LNCaP clone FGC (cell line): Measurements from ENCODE around the gene KCNIP3.

ENCODE experiments used
- DNase-seq: peaks from one replicate; pipeline ENCODE4 v3.0.0-alpha.2; 2011; ENCODE audit warnings: low read depth
- H3K4me3 ChIP-seq: 2 replicates; pipeline ENCODE4 v1.5.1; 2011; ENCODE audit warnings: mild to moderate bottlenecking, low read depth, low read length, control low read depth
- TF ChIP-seq, protein P1 (sequence below): IDR thresholded peaks from 2 replicates; pipeline ENCODE4 v1.5.1; 2012; ENCODE audit warnings: mild to moderate bottlenecking; ENCODE audit not compliant: control insufficient read depth, insufficient read depth; ENCODE audit errors: extremely low read depth

The KCNIP3 gene

DNA sequence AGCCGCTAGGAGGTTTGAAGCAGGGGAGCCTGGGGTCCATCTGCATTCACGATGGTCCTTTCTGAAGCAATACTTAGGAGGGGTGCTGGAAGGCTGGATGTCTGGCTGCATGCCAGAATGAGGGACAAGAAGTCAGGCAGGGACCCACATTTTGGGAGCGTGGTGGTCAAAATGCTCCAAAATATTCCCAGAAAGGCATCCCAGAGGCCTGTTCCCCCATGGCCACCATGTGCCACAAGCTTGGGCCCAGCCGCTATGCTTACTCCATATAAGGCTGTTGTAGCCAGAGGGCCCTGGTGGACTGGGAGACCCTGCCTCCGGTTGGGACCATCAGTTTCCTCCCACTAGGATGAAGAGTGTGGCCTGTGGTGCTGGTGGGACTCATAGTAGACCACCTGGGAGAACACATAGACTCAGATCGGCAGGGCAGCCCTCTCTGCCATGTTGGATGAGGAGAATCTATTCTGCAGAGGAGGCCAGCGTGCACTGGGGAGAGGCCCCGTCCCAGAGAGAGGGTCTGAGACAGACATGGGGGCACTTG, 26.5 kb upstream of the KCNIP3 start:
- H3K4me3 ChIP-seq: no peak overlapping the region
- TF ChIP-seq, protein P1, sequence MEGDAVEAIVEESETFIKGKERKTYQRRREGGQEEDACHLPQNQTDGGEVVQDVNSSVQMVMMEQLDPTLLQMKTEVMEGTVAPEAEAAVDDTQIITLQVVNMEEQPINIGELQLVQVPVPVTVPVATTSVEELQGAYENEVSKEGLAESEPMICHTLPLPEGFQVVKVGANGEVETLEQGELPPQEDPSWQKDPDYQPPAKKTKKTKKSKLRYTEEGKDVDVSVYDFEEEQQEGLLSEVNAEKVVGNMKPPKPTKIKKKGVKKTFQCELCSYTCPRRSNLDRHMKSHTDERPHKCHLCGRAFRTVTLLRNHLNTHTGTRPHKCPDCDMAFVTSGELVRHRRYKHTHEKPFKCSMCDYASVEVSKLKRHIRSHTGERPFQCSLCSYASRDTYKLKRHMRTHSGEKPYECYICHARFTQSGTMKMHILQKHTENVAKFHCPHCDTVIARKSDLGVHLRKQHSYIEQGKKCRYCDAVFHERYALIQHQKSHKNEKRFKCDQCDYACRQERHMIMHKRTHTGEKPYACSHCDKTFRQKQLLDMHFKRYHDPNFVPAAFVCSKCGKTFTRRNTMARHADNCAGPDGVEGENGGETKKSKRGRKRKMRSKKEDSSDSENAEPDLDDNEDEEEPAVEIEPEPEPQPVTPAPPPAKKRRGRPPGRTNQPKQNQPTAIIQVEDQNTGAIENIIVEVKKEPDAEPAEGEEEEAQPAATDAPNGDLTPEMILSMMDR: no peak
- DNase-seq: no peak

DNA sequence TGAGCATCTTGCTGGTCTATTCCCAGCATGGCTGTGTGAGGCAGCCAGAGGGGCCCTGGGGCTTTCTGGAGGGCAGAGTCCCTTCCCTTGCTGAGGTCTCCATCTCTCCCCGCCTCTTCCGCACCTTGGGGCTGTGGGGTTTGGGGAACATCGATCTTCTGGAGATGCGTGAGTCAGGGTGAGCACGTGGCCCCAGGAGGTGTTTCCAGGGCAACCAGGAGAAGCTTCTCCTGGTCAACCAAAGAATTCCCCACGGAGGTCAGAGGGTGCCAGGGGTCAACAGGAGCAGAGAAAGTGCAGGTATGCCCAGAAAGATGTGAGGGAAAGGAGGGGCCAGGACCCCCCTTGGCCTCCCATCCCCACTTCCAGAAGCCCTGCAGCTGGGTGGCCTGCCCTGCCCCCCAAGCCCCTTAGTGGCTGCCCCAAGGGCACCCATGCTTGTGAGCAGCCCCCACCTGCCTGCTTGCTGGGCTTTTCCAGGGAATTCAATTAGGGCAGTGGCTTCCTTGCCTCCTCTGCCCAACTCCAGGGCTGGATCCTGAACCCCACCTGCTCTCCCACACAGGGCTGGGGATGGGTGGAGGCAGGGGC, 25.7 kb upstream of the KCNIP3 start:
- TF ChIP-seq, protein P1: no peak
- no peak for DNase-seq
- H3K4me3 ChIP-seq: no peak overlapping the region

DNA sequence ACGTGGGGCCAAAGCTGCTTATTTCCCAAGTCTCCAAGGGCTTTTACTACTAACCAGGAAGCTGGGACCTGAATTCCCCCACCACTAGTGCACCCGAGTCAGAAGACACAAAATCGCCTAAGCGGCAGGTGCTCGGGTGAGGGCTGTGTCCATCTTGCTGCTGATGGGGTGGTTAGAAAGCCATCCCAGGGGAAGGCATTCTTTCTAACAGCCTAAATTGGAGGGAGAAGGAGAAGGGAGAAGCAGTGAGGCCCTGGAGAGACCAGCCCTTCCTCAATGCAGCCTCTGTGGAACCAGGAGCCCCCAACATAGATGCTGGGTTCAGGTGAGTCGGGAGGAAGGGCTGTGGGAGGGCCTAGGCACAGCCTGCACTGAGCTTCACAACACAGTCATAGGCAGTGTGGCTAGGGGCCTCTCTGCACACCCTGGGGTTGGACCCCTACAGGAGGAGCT, 24.8 kb upstream of the KCNIP3 start:
- TF ChIP-seq, protein P1: no peak
- no peak overlapping the region for H3K4me3 ChIP-seq
- no peak for DNase-seq

DNA sequence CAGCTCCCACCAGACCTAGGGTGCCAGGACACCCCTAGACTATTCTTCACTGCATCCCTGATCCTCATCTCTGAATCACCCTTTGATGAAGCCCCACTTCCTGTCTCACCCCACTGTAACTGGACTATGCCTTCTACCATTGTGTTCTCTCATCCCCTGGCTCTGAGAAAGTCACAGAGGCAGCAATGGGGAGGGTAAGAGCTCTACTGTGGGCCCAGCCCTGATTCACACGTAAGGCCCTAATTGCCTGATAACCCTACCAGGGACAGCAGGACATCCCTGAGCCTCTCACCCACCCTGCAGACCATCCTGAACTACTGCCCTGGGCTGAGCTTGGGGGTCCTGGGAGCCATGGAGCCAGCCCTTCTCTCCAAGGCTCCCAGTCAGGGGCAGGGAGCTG, 24.4 kb upstream of the KCNIP3 start:
- no peak for DNase-seq
- H3K4me3 ChIP-seq: no peak overlapping the region
- TF ChIP-seq, protein P1: no peak

DNA sequence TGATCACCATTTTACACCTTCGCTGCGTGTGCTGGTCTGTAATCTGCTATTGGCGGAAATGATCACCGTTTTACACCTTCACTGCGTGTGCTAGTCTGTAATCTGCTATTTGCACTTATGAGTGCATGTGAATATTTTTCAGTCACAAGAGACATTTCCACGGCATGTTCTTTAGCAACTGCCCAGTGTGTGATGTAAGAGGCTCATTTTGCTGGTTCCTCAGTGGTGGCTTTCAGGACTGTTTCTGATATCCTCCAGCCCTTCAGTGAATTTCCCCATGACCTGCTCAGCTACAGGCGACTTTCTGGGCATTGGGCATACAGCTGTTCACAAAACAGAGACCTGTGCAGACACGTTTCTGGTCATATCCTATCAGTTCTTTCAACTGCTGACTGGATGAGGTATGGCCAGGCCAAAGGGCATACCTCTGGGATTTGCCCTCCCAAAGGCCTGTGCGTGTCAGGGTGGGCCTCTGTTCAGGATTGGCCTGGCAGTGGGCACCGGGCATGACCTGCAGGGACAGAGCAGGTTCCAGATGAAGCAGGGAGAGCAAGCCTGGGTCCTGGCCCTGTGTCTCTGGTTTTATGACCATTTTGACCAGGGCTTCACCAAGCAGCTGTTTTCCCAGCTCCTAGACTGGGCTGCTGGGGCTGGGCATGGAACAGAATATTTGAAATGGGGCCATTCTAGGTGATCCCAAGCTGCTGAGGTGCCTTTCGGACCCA, 23.4 kb upstream of the KCNIP3 start:
- H3K4me3 ChIP-seq: peak overlapping the region; percentile 84
- DNase-seq: no peak
- TF ChIP-seq, protein P1: no peak

DNA sequence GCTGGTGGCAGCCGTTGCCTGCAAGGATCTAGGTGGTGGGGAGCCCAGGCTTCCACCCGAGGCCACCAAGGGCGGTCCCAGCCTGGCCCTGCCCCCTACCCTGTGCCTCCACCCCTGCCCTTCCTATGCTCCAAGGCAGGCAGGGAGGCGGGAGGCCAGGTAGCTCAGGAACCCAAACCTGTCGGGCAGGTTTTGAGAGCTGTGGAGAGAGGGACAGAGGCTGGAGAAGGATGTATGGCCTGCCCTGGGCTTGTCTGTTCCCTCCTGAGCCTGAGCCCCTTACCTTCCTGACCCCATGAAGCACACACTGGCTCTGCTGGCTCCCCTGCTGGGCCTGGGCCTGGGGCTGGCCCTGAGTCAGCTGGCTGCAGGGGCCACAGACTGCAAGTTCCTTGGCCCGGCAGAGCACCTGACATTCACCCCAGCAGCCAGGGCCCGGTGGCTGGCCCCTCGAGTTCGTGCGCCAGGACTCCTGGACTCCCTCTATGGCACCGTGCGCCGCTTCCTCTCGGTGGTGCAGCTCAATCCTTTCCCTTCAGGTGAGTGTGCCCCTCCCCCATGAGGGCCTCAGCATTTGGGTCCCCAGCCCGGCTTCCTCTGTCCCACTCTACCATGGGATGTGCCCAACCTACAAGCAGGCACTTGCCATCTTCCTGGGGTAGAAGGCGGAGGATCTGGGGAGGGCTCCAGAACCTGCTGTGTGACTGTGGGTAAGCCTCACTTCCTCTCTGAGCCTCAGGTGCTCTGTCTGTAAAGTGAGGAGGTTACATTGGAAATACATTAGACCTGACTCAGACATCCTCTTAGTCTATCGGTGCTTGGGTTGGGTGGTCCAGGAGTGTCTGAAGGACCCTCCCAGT, 22.6 kb upstream of the KCNIP3 start, which contains the start of gene PROM2:
Gene PROM2 (plus strand): TSS at position 159 of the 860 bp plus-strand sequence. CDS start 137 bp downstream, at position 296.
- H3K4me3 ChIP-seq: peak within 1 kb of the TSS; percentile 84
- TF ChIP-seq, protein P1: no peak
- DNase-seq: peak; percentile 82
